Frontal cortex (tissue), 4 donors: ENCODE data around the gene EHMT2. TPM values are rescaled to one million over a fixed set of nuclear protein-coding genes. Genes with fewer than 3 reads are reported as not detected.
"Not testable (repeated sequence)": the region's sequence is repeated elsewhere in the genome, so short reads cannot be mapped to it uniquely, and the experiment has no call there.

Experiments
- DNase-seq, 2 donors: peaks; one replicate each; pipeline ENCODE4 v3.0.0; 2012; ENCODE audit warnings: low spot score in 2 of 2
- FAIRE-seq: peaks from 2 replicates; lab custom pipeline; 2012; peaks lifted over from hg19 to GRCh38; lab: Jason Lieb, UNC
- total RNA-seq: library from RNA; depleted of rRNA; stranded (reverse); fragments of >200 nt; gene quantifications from one replicate; pipeline ENCODE4 v1.2.3, GENCODE V29; 2014
- donor health status: control.
- donor health status: control.
- donor health status: control.

Gene EHMT2
- total RNA-seq, 1 donor from 2014 or later = 102 TPM

DNA sequence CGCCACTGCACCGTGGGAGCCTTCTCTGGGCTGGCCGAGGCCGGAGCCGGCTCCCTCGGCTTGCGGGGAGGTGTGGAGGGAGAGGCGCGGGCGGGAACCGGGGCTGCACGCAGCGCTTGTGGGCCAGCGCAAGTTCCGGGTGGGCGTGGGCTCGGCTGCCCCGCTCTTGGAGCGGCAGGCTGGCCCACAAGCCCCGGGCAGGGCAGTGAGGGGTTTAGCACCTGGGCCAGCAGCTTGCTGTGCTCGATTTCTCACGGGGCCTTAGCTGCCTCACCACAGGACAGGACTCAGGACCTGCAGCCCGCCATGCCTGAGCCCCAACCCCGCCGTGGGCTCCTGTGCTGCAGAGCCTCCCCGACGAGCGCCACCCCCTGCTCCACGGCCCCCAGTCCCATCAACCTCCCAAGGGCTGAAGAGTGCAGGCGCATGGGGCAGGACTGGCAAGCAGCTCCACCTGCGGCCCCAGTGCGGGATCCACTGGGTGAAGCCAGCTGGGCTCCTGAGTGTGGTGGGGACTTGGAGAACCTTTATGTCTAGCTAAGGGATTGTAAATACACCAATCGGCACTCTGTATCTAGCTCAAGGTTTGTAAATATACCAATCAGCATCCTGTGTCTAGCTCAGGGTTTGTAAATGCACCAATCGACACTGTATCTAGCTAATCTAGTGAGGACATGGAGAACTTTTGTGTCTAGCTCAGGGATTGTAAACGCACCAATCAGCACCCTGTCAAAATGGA is 45.3 kb downstream of the EHMT2 start:
- FAIRE-seq, DNase-seq: not testable (repeated sequence)

DNA sequence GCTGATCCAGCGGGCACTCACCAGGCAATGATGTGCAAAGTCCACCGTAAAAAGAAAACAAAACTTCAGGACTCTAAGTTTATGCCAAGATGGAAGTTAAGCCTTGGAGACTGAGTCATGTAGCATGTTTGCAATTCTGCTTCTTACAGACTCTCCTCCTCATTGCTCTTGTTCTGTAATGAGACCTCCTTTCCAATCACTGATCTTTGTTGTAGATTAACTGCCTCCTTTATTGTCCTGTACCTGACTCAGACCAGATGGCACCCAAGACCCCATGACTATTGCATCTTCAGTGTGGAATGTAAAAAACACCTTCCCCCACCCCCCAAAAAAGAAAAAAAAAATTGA is 46.0 kb downstream of the EHMT2 start:
- DNase-seq (no peak), FAIRE-seq (no peak)

DNA sequence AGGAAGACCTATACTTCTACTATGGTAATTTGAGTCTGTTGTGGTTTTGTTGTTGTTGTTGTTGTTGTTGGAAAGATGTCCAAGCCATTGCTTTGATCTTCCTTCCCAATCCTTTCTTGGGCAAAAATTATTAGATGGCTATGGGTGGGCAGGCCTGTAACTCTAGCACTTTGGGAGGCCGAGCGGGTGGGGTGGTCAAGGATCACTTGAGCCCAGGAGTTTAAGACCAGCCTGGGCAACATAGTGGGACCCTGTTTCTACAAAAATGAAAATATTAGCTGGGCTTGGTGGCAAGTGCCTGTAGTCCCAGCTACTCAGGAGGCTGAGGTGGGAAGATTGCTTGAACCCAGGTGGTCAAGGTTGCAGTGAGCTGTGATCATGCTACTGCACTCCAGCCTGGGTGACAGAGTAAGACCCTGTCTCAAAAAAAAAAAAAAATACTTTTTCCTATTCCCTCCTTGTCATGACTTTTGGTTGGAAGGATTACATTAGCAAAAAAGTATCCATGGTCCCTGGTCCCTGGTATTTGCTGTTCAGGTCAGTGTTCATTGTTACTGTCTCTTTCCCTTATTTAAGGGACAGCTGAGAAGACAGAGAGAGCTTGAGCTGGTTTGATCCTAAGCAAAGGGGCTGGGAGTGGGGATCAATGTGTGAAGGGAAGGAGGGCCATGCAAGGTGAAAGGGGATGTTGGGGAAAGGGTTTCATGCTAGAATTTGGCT is 46.6 kb downstream of the EHMT2 start:
- FAIRE-seq (no peak), DNase-seq (no peak)

DNA sequence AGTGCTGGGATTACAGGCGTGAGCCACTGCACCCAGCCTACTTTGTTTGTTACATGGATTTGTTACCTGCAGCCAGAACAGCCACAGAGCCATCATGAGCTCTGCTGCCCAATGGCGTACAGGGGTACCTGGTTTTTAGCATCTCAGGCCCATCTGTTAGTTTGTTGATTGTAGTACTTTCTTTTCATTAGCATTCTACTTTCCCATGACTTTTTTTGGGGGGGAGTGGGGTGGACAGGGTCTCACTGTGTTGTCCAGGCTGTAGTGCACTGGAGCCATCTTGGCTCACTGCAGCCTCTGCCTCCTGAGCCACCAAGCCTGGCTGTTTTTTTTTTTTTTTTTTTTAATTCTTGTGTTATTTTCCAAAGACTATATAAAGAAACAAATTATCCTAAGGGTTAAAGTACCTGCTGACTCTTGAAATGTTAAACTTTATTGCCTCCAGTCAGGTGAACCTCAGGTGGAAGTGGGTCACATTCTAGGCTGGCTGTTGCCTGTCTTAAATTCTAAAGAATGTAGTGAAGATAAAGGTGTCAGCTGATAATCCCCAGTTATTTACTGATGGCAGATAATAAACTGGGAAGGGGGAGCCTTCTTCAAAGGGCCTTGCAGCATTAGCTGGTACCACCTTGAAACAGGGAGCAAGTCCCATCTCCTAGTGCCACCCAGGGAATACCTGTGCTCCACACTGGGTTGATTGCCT is 50.1 kb downstream of the EHMT2 start:
- FAIRE-seq = no peak

DNA sequence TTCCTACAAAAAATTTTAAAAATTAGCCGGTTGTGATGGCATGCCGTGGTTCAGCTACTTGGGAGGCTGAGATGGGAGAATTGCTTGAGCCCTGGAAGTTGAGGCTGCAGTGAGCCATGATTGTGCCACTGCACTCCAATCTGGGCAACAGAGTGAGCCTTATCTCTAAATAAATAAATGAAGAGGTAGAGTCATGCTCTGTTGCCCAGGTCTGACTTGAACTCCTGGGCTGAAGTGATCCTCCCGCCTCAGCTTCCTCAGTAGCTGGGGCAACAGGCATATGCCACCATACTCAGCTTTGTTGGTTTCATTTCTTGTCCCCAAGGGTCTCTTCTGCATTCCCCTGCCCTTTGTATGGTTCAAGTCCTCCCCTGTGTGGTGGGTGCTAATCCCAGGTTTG is 53.0 kb downstream of the EHMT2 start:
- no peak for FAIRE-seq

More for the DNA sequence above, 50.1 kb downstream of the EHMT2 start:
- no peak for DNase-seq

DNA sequence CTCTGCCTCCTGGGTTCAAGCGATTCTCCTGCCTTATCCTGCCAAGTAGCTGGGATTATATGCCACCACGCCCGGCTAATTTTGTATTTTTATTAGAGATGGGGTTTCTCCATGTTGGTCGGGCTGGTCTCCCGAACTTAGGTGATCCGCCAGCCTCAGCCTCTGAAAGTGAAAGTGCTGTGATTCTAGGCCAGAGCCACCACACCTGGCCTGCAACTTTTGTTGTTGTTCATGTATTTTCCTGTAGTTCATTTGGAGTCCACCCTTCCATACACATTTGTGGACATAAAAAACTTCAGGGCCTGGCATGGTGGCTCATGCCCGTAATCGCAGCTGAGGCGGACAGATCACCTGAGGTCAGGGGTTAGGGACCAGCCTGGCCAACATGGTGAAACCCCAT is 55.4 kb downstream of the EHMT2 start:
- DNase-seq = no peak
- FAIRE-seq = no peak

More for the DNA sequence above, 53.0 kb downstream of the EHMT2 start:
- DNase-seq = no peak

DNA sequence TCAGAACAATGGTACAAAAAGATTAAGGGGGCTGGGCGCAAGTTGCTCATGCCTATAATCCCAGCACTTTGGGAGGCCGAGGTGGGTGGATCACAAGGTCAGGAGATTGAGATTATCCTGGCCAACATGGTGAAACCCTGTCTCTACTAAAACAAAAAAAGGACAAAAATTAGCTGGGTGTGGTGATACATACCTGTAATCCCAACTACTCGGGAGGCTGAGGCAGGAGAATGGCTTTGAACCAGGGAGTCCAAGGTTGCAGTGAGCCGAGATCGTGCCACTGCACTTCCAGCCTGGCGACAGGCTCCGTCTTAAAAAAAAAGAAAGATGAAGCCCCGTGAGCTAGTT is 57.7 kb downstream of the EHMT2 start:
- not testable (repeated sequence) for DNase-seq, FAIRE-seq

DNA sequence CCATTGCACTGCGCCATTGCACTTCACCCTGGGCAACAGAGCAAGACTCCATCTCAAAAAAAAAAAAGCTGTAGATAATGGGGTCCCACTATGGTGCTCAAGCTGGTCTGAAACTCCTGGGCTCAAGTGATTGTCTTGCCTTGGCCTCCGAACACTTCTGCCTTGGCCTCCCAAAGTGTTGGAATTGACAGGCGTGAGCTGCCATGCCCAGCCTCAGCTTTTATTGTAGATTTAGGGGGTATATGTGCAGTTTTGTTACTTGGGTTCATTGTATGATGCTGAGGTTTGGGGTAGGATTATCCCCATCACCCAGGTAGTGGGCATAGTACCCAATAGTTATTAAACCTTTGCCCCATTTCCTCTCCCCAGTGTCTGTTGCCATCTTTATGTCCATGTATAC is 58.5 kb downstream of the EHMT2 start:
- FAIRE-seq (no peak), DNase-seq (no peak)

DNA sequence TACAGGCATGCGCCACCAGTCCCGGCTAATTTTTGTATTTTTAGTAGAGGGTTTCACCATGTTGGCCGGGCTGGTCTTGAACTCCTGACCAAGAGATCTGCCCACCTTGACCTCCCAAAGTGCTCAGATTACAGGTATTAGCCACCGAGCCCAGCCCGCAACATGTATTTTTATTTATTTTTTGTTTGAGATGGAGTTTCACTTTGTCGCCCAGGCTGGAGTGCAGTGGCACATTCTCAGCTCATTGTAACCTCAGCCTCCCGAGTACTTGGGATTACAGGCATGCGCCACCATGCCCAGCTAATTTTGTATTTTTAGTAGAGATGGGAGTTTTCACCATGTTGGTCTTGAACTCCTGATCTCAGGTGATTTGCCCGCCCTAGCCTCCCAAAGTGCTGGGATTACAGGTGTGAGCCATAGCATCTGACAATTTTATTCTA is 59.4 kb downstream of the EHMT2 start:
- FAIRE-seq, DNase-seq: not testable (repeated sequence)

DNA sequence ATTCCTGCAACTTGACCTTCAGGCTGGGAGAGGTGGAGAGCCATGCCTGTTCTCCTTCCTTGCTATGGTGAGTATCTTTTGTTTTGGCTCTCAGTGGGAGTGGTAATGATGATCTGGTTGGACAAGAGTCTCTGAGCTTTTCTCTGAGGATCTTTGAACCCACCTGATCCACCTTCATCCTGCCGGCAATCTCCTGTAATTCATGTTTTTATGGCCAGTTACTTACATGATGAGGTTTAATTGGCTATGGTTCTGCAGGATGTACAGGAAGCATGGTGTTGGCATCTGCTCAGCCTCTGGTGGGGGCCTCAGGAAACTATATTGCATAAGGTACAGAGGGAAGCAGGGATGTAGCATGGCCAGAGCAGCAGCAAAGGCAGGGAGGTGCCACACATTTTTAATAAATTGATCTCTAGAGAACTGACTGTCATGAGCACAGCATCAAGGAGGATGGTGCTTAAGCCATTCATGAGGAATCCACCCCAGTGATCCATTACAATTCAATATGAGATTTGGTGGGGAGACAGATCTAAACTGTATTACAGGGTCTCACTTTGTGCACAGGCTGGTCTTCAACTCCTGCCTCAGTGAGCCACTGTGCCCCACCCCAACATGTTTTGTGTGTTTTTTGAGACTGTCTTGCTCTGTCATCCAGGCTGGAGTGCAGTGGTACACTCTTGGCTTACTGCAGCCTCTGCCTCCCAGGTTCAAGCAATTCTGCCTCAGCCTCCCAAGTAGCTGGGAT is 60.0 kb downstream of the EHMT2 start:
- FAIRE-seq (no peak), DNase-seq (no peak)

DNA sequence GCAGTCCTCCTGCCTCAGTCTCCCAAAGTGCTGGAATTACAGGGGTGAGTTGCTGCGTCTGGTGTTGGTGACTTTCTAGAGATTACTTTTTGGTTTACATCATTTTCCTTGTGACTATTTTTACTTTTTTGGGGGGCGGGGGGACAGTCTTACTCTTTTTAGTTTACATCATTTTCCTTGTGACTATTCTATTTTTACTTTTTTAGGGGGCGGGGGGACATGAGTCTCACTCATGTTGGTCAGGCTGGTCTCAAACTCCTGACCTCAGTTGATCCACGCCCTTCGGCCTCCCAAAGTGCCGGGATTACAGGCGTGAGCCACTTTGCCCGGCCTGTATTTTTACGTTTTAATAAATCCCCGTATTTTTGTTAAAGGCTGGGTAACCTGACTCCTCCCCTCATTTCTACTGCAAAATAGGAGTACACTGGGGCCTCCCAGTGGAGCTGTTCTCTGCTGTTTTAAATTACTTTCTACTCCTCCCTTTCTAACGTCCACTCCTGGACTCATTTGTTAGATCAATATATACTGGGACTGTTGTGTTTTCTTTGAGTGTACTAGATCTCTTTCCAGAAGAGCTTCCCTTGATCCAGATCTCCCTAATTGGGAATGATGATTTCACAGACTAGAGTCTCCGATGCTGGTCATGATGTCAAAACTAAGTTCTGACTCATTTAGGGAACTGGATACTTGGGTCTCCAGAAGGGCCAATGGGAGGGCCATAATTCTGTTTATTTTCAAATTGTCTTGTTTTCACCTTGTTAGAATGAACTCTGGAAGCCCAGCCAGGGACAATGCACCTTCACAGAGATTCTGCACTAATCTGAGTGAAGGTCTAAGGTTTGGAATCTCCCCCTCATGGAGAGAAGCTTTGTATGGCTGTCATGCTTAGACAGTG is 60.8 kb downstream of the EHMT2 start:
- FAIRE-seq (no peak), DNase-seq (no peak)

DNA sequence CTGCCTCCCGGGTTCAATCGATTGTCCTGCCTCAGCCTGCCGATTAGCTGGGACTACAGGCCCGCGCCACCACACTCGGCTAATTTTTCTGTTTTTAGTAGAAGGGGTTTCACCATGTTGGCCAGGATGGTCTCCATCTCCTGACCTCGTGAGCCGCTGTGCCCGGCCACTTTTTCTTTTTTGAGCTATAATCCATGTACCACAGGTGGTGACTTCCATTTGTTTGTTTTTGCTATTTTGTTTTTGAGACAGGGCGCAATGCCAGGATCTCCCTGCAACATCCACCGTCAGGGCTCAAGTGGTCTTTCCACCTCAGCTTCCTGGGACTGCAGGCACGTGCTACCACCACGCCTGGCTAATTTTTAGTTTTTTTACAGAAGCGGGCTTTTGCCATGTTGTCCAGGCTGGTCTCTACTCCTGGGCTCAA is 61.4 kb downstream of the EHMT2 start:
- DNase-seq = no peak
- no peak for FAIRE-seq

DNA sequence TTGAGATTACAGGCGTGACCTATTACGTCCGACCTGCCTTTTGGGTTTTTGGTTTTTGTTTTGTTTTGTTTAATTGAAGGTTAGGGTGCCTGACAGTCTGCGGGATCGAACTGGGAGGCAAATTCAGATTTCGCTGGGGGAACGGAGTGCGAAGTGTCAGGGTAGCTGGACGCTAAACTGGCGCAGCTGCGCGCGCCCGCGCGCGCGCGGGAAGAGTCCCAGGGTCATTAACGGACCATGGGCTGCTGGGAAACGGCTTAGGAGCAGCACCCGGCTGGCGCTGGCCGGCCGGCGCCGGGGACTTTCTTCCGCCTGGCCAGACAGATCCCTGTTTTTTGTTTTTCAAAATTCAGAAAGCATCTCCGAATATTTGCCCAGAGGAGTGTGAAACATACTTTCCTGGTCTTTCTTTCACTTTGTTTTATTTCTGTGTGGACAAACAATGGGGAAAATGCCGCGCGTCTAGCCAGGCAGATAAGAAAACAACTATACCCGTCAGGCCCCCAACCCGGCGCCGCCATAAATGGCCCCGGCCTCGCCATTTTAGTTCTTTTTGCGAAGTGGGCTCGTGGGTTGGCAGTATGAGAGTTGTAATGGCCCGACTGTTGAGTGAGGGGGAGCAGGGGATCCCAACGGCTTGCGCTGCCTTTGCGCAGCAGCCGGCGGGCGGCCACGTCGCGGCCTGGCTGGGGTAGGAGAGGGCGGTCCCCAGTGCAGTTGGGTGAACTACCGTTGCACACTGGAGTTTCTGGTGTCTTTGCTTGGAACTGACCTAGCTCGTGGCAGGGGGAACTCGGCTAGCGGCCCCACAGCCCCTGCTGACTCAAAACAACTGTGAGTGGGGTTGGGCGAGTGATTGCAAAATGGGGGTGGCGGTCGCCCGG is 62.9 kb downstream of the EHMT2 start:
- no peak for FAIRE-seq

DNA sequence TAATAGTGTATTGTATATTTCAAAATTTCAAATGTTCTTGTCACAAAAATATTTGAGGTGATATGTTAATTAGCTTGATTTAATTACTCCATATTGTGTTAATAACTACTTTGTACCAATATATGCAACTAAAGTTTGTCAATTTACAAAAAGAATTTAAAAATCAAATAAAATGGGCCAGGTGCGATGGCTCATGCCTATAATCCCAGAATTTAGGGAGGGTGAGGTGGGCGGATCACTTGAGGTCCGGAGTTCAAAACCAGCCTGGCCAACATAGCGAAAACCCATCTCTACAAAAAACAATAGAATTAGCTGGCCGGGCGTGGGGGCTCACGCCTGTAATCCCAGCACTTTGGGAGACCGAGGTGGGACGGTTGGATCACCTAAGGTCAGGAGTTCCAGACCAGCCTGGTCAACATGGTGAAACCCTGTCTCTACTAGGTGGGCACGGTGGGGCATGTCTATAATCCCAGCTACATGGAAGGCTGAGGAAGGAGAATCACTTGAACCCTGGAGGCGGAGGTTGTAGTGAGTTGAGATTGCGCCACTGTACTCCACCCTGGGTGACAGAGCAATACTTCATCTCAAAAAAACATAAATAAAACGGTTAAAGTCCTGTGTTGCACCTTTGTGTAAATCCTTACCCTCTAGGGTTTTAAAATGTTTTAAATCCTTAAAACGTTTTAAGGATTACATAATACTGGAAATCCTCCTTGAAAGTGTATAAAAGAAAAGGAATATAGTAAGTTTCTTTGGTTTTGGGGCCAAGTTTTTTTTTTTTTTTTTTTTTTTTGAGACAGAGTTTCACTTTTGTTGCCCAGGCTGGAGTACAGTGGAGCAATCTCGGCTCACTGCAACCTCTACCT is 65.9 kb downstream of the EHMT2 start:
- no peak for FAIRE-seq
- no peak for DNase-seq

More for the DNA sequence above, 62.9 kb downstream of the EHMT2 start:
- DNase-seq = peak; percentile 76 to 81

DNA sequence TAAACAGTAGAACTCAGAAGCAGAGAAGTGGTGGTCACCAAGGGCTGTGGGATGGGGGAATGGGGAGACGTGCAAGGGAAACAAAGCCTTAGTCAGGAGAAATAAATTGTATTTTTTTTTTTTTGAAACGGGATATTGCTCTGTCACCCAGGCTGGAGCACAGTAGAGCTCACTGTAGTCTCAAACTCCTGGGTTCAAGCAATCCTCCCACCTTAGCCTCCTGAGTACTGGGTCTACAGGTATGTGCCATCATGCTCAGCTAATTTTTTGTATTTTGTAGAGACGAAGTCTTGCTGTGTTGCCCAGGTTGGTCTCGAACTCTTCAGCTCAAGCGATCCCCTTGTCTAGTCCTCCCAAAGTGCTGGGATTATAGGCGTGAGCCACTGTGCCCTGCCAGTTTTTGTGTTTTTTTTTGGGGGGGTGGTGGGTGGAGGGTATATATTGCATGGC is 66.6 kb downstream of the EHMT2 start:
- no peak for DNase-seq
- FAIRE-seq = no peak
